A549 (cell line): ENCODE data around the gene CHFR. TPM values are rescaled to one million over a fixed set of nuclear protein-coding genes. Genes with fewer than 3 reads are reported as not detected.

Source experiments
- ATAC-seq, 2 experiments: fragments of 200-7000 bp in 1 of 2; fragments of >200 bp in 1 of 2; cut with Nextera tagmentation in 1 of 2; cut with Tn5 transposase in 1 of 2; 3 replicates each; pipeline versions ENCODE4 v1.8.0 to v1.9.1; 2018 to 2020; ENCODE audit warnings: mild to moderate bottlenecking in 1 of 2, moderate library complexity in 1 of 2
- CTCF ChIA-PET: fragments of 300-600 bp; sonication (Branson Sonifier 250); formaldehyde crosslinking; extraction: SDS; loops from one replicate; lab custom pipeline; 2021; ENCODE audit warnings: antibody characterized with exemption, inconsistent platforms; lab: Yijun Ruan, JAX
- POLR2A ChIA-PET: fragments of 350-600 bp; formaldehyde crosslinking; extraction: SDS; loops from one replicate; lab custom pipeline; 2021; ENCODE audit warnings: antibody characterized with exemption, inconsistent platforms; lab: Yijun Ruan, JAX
- DNase-seq, 2 experiments: peaks; one replicate each; pipeline versions ENCODE4 v3.0.0 to v3.0.0-alpha.2; 2011 to 2016; ENCODE audit warnings: low read depth in 1 of 2, low spot score in 1 of 2
- FAIRE-seq: peaks from 2 replicates; lab custom pipeline; 2011; peaks lifted over from hg19 to GRCh38; lab: Jason Lieb, UNC
- H3K27ac ChIP-seq, 2 experiments: fragments of >200 bp; sonication (Bioruptor Twin); formaldehyde crosslinking; 3 replicates each; pipeline ENCODE4 v1.5.1; 2016 to 2017
- H3K4me1 ChIP-seq: fragments of >200 bp; sonication (Bioruptor Twin); formaldehyde crosslinking; 3 replicates; pipeline ENCODE4 v1.6.1; 2016
- H3K4me2 ChIP-seq: fragments of >200 bp; sonication (Bioruptor Twin); formaldehyde crosslinking; 3 replicates; pipeline ENCODE4 v1.6.1; 2016
- H3K4me3 ChIP-seq: fragments of >200 bp; sonication (Bioruptor Twin); formaldehyde crosslinking; 3 replicates; pipeline ENCODE4 v1.5.1; 2016
- H3K9me3 ChIP-seq: fragments of >200 bp; sonication (Bioruptor Twin); formaldehyde crosslinking; 3 replicates; pipeline ENCODE4 v1.6.1; 2016
- BHLHE40 ChIP-seq: IDR thresholded peaks from 2 replicates; pipeline ENCODE4 v1.6.1; 2012; ENCODE audit warnings: low read depth, low read length, inconsistent platforms
- CBX2 ChIP-seq: fragments of 200-600 bp; sonication (generic); IDR thresholded peaks from 2 replicates; pipeline ENCODE4 v1.6.1; 2016; ENCODE audit warnings: low read depth, mild to moderate bottlenecking, borderline replicate concordance
- CBX8 ChIP-seq: fragments of 200-600 bp; sonication (generic); IDR thresholded peaks from 2 replicates; pipeline ENCODE4 v1.6.1; 2016
- CEBPB ChIP-seq, 2 experiments: fragments of >200 bp in 1 of 2; sonication (Bioruptor Twin) in 1 of 2; formaldehyde crosslinking in 1 of 2; IDR thresholded peaks; 2 replicates each; pipeline ENCODE4 v1.6.1; 2012 to 2016
- CHD2 ChIP-seq: fragments of 150-350 bp; IDR thresholded peaks from 2 replicates; pipeline ENCODE4 v1.6.1; 2014; ENCODE audit warnings: low read length; ENCODE audit not compliant: partially characterized antibody
- CHD4 ChIP-seq: fragments of 200-600 bp; sonication (generic); IDR thresholded peaks from 2 replicates; pipeline ENCODE4 v1.6.1; 2016; ENCODE audit warnings: antibody characterized with exemption, mild to moderate bottlenecking, borderline replicate concordance
- E2F6 ChIP-seq: IDR thresholded peaks from 2 replicates; pipeline ENCODE4 v1.6.1; 2012; ENCODE audit warnings: low read depth, borderline replicate concordance
- FOXS1 ChIP-seq: fragments of 250-450 bp; sonication (Bioruptor Pico); IDR thresholded peaks from 2 replicates; pipeline ENCODE4 v1.5.0; 2020; ENCODE audit warnings: mild to moderate bottlenecking, moderate library complexity
- HES2 ChIP-seq: fragments of >200 bp; sonication (Bioruptor Twin); formaldehyde crosslinking; IDR thresholded peaks from 2 replicates; pipeline ENCODE4 v1.6.1; 2016
- MAFK ChIP-seq: fragments of 450-650 bp; IDR thresholded peaks from 2 replicates; pipeline ENCODE4 v1.6.1; 2014; ENCODE audit not compliant: partially characterized antibody
- NPAS2 ChIP-seq: fragments of 250-450 bp; sonication (Bioruptor Pico); IDR thresholded peaks from 2 replicates; pipeline ENCODE4 v1.8.0; 2022; ENCODE audit warnings: mild to moderate bottlenecking, moderate library complexity, borderline replicate concordance
- POLR2A ChIP-seq: IDR thresholded peaks from 2 replicates; pipeline ENCODE4 v1.6.1; 2012; ENCODE audit warnings: mild to moderate bottlenecking, low read length
- POLR2AphosphoS2 ChIP-seq: conservative IDR thresholded peaks from 2 replicates; pipeline ENCODE4 v1.6.1; 2012; ENCODE audit warnings: low read length, improper control_type of control experiment, inconsistent platforms
- RCOR1 ChIP-seq: fragments of 150-350 bp; IDR thresholded peaks from 2 replicates; pipeline ENCODE4 v1.6.1; 2014; ENCODE audit warnings: antibody characterized with exemption, low read length, low read depth
- RFX5 ChIP-seq: fragments of 450-650 bp; IDR thresholded peaks from 2 replicates; pipeline ENCODE4 v1.7.1; 2014; ENCODE audit warnings: antibody characterized with exemption, mild to moderate bottlenecking, moderate library complexity
- USF2 ChIP-seq: fragments of 450-650 bp; IDR thresholded peaks from 2 replicates; pipeline ENCODE4 v1.6.1; 2014; ENCODE audit warnings: antibody characterized with exemption
- ZC3H11A ChIP-seq: fragments of 450-650 bp; IDR thresholded peaks from 2 replicates; pipeline ENCODE4 v1.6.1; 2014; ENCODE audit warnings: antibody characterized with exemption, mild to moderate bottlenecking
- ZFP36 ChIP-seq: fragments of 450-650 bp; IDR thresholded peaks from 2 replicates; pipeline ENCODE4 v1.6.1; 2014; ENCODE audit warnings: borderline replicate concordance; ENCODE audit not compliant: partially characterized antibody
- WGBS: methylation state at CpG from one replicate; pipeline ENCODE4 v1.1.6; 2017; ENCODE audit errors: missing lambda C conversion rate; 5-methylcytosine and 5-hydroxymethylcytosine counted together
- polyA plus RNA-seq, 4 experiments: library from polyadenylated mRNA; depleted of rRNA in 3 of 4; stranded (reverse); fragments of >200 nt; fragmentation: RNase III in 1 of 4; extraction: RNeasy Plus Mini Kit Qiagen cat#74134 plus additional on column Dnase treatment in 1 of 4; gene quantifications; 2 replicates in 3 of 4; 3 replicates in 1 of 4; pipeline ENCODE4 v1.2.3, GENCODE V29; 2011 to 2017
- TF ChIP-seq, protein P1 (sequence below): fragments of 200-600 bp; sonication (generic); IDR thresholded peaks from 2 replicates; pipeline ENCODE4 v1.6.1; 2016; ENCODE audit warnings: antibody characterized with exemption, mild to moderate bottlenecking, moderate library complexity
- TF ChIP-seq, protein P2 (sequence below): fragments of >200 bp; sonication (Bioruptor Twin); formaldehyde crosslinking; IDR thresholded peaks from 3 replicates; pipeline ENCODE4 v1.5.1; 2016
- TF ChIP-seq, protein P3 (sequence below): IDR thresholded peaks from 2 replicates; pipeline ENCODE4 v1.6.1; 2012

The CHFR gene
- polyA plus RNA-seq, 2 of the 4 experiments (the other 2 are of a cell fraction), result 20.9 to 38.8 TPM

GRCh38 chr12:132814232-132814631, 73.2 kb downstream of the CHFR start:
- no peak overlapping the region for H3K27ac ChIP-seq
- H3K4me3 ChIP-seq, result no peak overlapping the region
- H3K4me2 ChIP-seq, result no peak overlapping the region
- no peaks in the 10 kb centered on the region for H3K9me3 ChIP-seq
- POLR2A ChIA-PET, result no interaction called here
- 94% methylated on average over 21 of the region's 21 CpGs for WGBS
- FAIRE-seq, result no peak
- H3K4me1 ChIP-seq, result no peaks in the 10 kb centered on the region
- no peak for TF ChIP-seq CHD2
- no peak for TF ChIP-seq POLR2A
- TF ChIP-seq HES2, result no peak
- TF ChIP-seq, protein P1, sequence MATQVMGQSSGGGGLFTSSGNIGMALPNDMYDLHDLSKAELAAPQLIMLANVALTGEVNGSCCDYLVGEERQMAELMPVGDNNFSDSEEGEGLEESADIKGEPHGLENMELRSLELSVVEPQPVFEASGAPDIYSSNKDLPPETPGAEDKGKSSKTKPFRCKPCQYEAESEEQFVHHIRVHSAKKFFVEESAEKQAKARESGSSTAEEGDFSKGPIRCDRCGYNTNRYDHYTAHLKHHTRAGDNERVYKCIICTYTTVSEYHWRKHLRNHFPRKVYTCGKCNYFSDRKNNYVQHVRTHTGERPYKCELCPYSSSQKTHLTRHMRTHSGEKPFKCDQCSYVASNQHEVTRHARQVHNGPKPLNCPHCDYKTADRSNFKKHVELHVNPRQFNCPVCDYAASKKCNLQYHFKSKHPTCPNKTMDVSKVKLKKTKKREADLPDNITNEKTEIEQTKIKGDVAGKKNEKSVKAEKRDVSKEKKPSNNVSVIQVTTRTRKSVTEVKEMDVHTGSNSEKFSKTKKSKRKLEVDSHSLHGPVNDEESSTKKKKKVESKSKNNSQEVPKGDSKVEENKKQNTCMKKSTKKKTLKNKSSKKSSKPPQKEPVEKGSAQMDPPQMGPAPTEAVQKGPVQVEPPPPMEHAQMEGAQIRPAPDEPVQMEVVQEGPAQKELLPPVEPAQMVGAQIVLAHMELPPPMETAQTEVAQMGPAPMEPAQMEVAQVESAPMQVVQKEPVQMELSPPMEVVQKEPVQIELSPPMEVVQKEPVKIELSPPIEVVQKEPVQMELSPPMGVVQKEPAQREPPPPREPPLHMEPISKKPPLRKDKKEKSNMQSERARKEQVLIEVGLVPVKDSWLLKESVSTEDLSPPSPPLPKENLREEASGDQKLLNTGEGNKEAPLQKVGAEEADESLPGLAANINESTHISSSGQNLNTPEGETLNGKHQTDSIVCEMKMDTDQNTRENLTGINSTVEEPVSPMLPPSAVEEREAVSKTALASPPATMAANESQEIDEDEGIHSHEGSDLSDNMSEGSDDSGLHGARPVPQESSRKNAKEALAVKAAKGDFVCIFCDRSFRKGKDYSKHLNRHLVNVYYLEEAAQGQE, result no peak
- TF ChIP-seq RFX5, result no peak
- TF ChIP-seq FOXS1, result no peak
- no peak for TF ChIP-seq CHD4
- TF ChIP-seq, protein P2, sequence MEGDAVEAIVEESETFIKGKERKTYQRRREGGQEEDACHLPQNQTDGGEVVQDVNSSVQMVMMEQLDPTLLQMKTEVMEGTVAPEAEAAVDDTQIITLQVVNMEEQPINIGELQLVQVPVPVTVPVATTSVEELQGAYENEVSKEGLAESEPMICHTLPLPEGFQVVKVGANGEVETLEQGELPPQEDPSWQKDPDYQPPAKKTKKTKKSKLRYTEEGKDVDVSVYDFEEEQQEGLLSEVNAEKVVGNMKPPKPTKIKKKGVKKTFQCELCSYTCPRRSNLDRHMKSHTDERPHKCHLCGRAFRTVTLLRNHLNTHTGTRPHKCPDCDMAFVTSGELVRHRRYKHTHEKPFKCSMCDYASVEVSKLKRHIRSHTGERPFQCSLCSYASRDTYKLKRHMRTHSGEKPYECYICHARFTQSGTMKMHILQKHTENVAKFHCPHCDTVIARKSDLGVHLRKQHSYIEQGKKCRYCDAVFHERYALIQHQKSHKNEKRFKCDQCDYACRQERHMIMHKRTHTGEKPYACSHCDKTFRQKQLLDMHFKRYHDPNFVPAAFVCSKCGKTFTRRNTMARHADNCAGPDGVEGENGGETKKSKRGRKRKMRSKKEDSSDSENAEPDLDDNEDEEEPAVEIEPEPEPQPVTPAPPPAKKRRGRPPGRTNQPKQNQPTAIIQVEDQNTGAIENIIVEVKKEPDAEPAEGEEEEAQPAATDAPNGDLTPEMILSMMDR, result no peak
- no peak for TF ChIP-seq POLR2AphosphoS2
- no peak for TF ChIP-seq NPAS2
- no peak for TF ChIP-seq BHLHE40
- no peak for TF ChIP-seq CBX8
- no peak for TF ChIP-seq ZC3H11A
- TF ChIP-seq ZFP36, result no peak
- no peak for TF ChIP-seq USF2
- no peak for TF ChIP-seq RCOR1
- no peak for TF ChIP-seq MAFK
- no peak for TF ChIP-seq E2F6
- CTCF ChIA-PET, result no interaction called here
- no peak for ATAC-seq
- no peak for DNase-seq

DNA sequence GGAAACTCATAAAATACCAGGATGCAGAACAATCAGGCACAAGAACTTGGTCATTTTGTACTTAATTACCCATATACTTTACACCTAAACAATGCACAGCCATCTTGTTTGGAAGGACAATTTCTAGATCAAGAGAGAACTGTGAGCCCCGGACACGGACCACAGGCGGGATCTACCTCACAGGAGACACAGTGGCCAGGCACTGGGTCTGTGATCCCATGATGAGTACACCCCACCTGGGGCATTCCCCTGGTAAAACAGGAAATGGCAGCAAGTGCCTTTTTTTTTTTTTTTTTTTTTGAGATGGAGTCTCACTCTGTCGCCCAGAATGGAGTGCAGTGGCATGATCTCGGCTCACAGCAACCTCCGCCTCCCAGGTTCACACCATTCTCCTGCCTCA, 74.0 kb downstream of the CHFR start:
- Histone ChIP-seq H3K4me1 (no peaks in the 10 kb centered on the region), H3K9me3 (no peaks in the 10 kb centered on the region), H3K27ac (no peak overlapping the region), H3K4me2 (no peak overlapping the region), H3K4me3 (no peak overlapping the region)
- no peak for FAIRE-seq
- CTCF ChIA-PET, result no interaction called here
- WGBS, result 96% methylated on average over 6 of the region's 6 CpGs
- DNase-seq, result no peak
- POLR2A ChIA-PET, result no interaction called here
- ATAC-seq, result no peak
- TF ChIP-seq, protein P3, sequence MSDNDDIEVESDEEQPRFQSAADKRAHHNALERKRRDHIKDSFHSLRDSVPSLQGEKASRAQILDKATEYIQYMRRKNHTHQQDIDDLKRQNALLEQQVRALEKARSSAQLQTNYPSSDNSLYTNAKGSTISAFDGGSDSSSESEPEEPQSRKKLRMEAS, result no peak
- TF ChIP-seq RCOR1, result no peak
- TF ChIP-seq CBX2, result no peak
- TF ChIP-seq CEBPB (IDR thresholded peaks at IDR 0.05), result no peak
